HEK293 (cell line): ENCODE measurements around the gene ARHGEF11.

Source experiments
- CTCF ChIP-seq: fragments of 450-650 bp; formaldehyde crosslinking; IDR thresholded peaks from 2 replicates; pipeline ENCODE4 v1.5.1; 2016; ENCODE audit warnings: missing biosample characterization, missing genetic modification characterization
- ELK4 ChIP-seq: IDR thresholded peaks from 2 replicates; pipeline ENCODE4 v1.6.1; 2011; ENCODE audit warnings: mild to moderate bottlenecking, low read depth, low read length, borderline replicate concordance
- HOXC10 ChIP-seq: sonication (generic); formaldehyde crosslinking; IDR thresholded peaks from 2 replicates; pipeline ENCODE4 v1.8.1; 2023; ENCODE audit warnings: mild to moderate bottlenecking, missing genetic modification reagents
- MEIS1 ChIP-seq: sonication (generic); formaldehyde crosslinking; IDR thresholded peaks from 2 replicates; pipeline ENCODE4 v1.8.1; 2022; ENCODE audit warnings: missing genetic modification reagents, mild to moderate bottlenecking, borderline replicate concordance
- PBX3 ChIP-seq: sonication (generic); formaldehyde crosslinking; IDR thresholded peaks from 2 replicates; pipeline ENCODE4 v1.8.1; 2022; ENCODE audit warnings: mild to moderate bottlenecking, moderate library complexity, missing genetic modification reagents
- TSHZ1 ChIP-seq: fragments of 450-650 bp; formaldehyde crosslinking; IDR thresholded peaks from 2 replicates; pipeline ENCODE4 v1.5.1; 2016; ENCODE audit warnings: missing biosample characterization, missing genetic modification characterization, borderline replicate concordance
- ZBTB11 ChIP-seq: fragments of 450-650 bp; formaldehyde crosslinking; conservative IDR thresholded peaks from 2 replicates; pipeline ENCODE4 v1.5.1; 2016; ENCODE audit warnings: low read depth, missing biosample characterization, missing genetic modification characterization
- ZNF214 ChIP-seq: fragments of 450-650 bp; formaldehyde crosslinking; IDR thresholded peaks from 2 replicates; pipeline ENCODE4 v1.5.1; 2017; ENCODE audit warnings: missing biosample characterization, mild to moderate bottlenecking, missing genetic modification characterization, borderline replicate concordance
- ZNF266 ChIP-seq: fragments of 450-650 bp; formaldehyde crosslinking; IDR thresholded peaks from 2 replicates; pipeline ENCODE4 v1.5.1; 2016; ENCODE audit warnings: missing biosample characterization, missing genetic modification characterization, low read depth
- ZNF274 ChIP-seq, 2 experiments: fragments of 200-500 bp in 1 of 2; fragments of 450-650 bp in 1 of 2; sonication (Bioruptor generic) in 1 of 2; formaldehyde crosslinking in 1 of 2; IDR thresholded peaks; 2 replicates each; pipeline versions ENCODE4 v1.5.1 to v1.6.1; 2014 to 2016; ENCODE audit warnings: borderline replicate concordance in 1 of 2, inconsistent platforms in 1 of 2, low read length in 1 of 2, missing biosample characterization in 1 of 2, missing genetic modification characterization in 1 of 2
- ZNF423 ChIP-seq: fragments of 450-650 bp; formaldehyde crosslinking; IDR thresholded peaks from 2 replicates; pipeline ENCODE4 v1.5.1; 2016; ENCODE audit warnings: missing biosample characterization, missing genetic modification characterization
- ZSCAN30 ChIP-seq: fragments of 450-650 bp; IDR thresholded peaks from 2 replicates; pipeline ENCODE4 v1.5.1; 2018; ENCODE audit warnings: missing biosample characterization, mild to moderate bottlenecking, missing genetic modification characterization, moderate library complexity

- TF ChIP-seq PBX3 (CRISPR knock-in tag) (no peak), ZNF266 (no peak), MEIS1 (CRISPR knock-in tag) (no peak), CTCF (no peak), ZNF423 (tag by site-specific recombination) (no peak), ZSCAN30 (tag by site-specific recombination) (no peak), ZBTB11 (no peak), ZNF274 (IDR thresholded peaks at IDR 0.05; ENCODE audit: low read length) (no peak), ZNF274 (tag by site-specific recombination; IDR thresholded peaks at IDR 0.05; ENCODE audit: borderline replicate concordance) (no peak), ELK4 (no peak), HOXC10 (CRISPR knock-in tag) (no peak), ZNF214 (no peak), TSHZ1 (tag by site-specific recombination) (no peak)
Observed at GRCh38 chr1:156944268-156944667, 101.3 kb downstream of the ARHGEF11 start.
